HCT116 (cell line): ENCODE measurements around the gene CA10. TPM values are rescaled to one million over a fixed set of nuclear protein-coding genes. Genes with fewer than 3 reads are reported as not detected.

Experiments used
- ATAC-seq: fragments of 200-7000 bp; cut with Tn5 transposase; 2 replicates; pipeline ENCODE4 v1.9.1; 2020; ENCODE audit warnings: mild to moderate bottlenecking, moderate library complexity
- BruUV-seq: library from RNA; stranded (reverse); fragments of 400-500 nt; replicated peaks from 2 replicates; lab custom pipeline; 2021; lab: Mats Ljungman, UMichigan
- CTCF ChIA-PET: fragments of 300-600 bp; sonication (Branson Sonifier 250); formaldehyde crosslinking; loops from one replicate; lab custom pipeline; 2021; ENCODE audit warnings: antibody characterized with exemption; lab: Charles Lee
- POLR2A ChIA-PET: fragments of 300-600, 350-600 bp; sonication (Branson Sonifier 250); formaldehyde crosslinking; loops from one replicate; lab custom pipeline; 2021; ENCODE audit warnings: antibody characterized with exemption; lab: Charles Lee
- RAD21 ChIA-PET, 2 experiments: fragments of 300-600 bp; sonication (Branson Sonifier 250); formaldehyde crosslinking; loops; one replicate each; lab custom pipeline; 2023; ENCODE audit warnings: low total read pairs in 2 of 2; ENCODE audit not compliant: uncharacterized antibody in 2 of 2, unreplicated experiment in 2 of 2, low non-redundant PET in 1 of 2; lab: Charles Lee
- DNase-seq: peaks from one replicate; pipeline ENCODE4 v3.0.0-alpha.2; 2010; ENCODE audit warnings: low read depth, low spot score
- H2AFZ ChIP-seq: fragments of 200-600 bp; shearing (Covaris generic), sonication (generic); 2 replicates; pipeline ENCODE4 v1.6.1; 2017; ENCODE audit warnings: low read depth, mixed run types, mixed read lengths, antibody characterized with exemption, low read length; ENCODE audit not compliant: poor library complexity, severe bottlenecking
- H3K27ac ChIP-seq: 2 replicates; pipeline ENCODE4 v1.5.1; 2012; ENCODE audit warnings: low read depth, low read length
- H3K27me3 ChIP-seq: fragments of 200-600 bp; sonication (generic); 2 replicates; pipeline ENCODE4 v1.6.1; 2016; ENCODE audit warnings: mixed run types, low read length, mixed read lengths; ENCODE audit not compliant: insufficient read depth
- H3K36me3 ChIP-seq, 2 experiments: fragments of 200-500 bp in 1 of 2; fragments of 200-600 bp in 1 of 2; sonication (Bioruptor generic) in 1 of 2; sonication (generic) in 1 of 2; 2 replicates each; pipeline versions ENCODE4 v1.5.1 to v1.6.1; 2014 to 2016; ENCODE audit warnings: low read length in 2 of 2, inconsistent platforms in 1 of 2, mixed read lengths in 1 of 2, mixed run types in 1 of 2; ENCODE audit not compliant: insufficient read depth in 2 of 2, control insufficient read depth in 1 of 2
- H3K4me1 ChIP-seq, 2 experiments: fragments of 200-600 bp in 1 of 2; sonication (generic) in 1 of 2; 2 replicates each; pipeline versions ENCODE4 v1.5.1 to v1.6.1; 2012 to 2017; ENCODE audit warnings: low read length in 2 of 2, inconsistent platforms in 1 of 2, mild to moderate bottlenecking in 1 of 2, mixed read lengths in 1 of 2, mixed run types in 1 of 2, moderate library complexity in 1 of 2; ENCODE audit not compliant: insufficient read depth in 2 of 2, control insufficient read depth in 1 of 2
- H3K4me2 ChIP-seq: fragments of 200-600 bp; sonication (generic); 2 replicates; pipeline ENCODE4 v1.6.1; 2017; ENCODE audit warnings: mixed run types, low read length, mixed read lengths
- H3K4me3 ChIP-seq, 2 experiments: fragments of 200-600 bp in 1 of 2; sonication (generic) in 1 of 2; replicated peaks in 1 of 2; 2 replicates each; pipeline ENCODE4 v1.5.1; 2011 to 2016; ENCODE audit warnings: low read length in 2 of 2, control low read depth in 1 of 2, low read depth in 1 of 2, mild to moderate bottlenecking in 1 of 2, mixed read lengths in 1 of 2, mixed run types in 1 of 2
- H3K79me2 ChIP-seq: fragments of 200-600 bp; sonication (generic); 2 replicates; pipeline ENCODE4 v1.6.1; 2017; ENCODE audit warnings: mild to moderate bottlenecking, mixed run types, low read length, moderate library complexity, mixed read lengths; ENCODE audit not compliant: insufficient read depth
- H3K9ac ChIP-seq: fragments of 200-600 bp; sonication (generic); 2 replicates; pipeline ENCODE4 v1.6.1; 2016; ENCODE audit warnings: low read length, mixed read lengths
- H3K9me2 ChIP-seq: fragments of 200-600 bp; sonication (generic), shearing (Covaris generic); 2 replicates; pipeline ENCODE4 v1.6.1; 2017; ENCODE audit warnings: mixed run types, mild to moderate bottlenecking, moderate library complexity; ENCODE audit not compliant: insufficient read depth
- H3K9me3 ChIP-seq, 2 experiments: fragments of 200-500 bp in 1 of 2; fragments of 200-600 bp in 1 of 2; sonication (Bioruptor generic) in 1 of 2; sonication (generic) in 1 of 2; 2 replicates each; pipeline ENCODE4 v1.6.1; 2014 to 2017; ENCODE audit warnings: low read length in 2 of 2, mixed read lengths in 2 of 2, inconsistent platforms in 1 of 2, low read depth in 1 of 2, mild to moderate bottlenecking in 1 of 2, mixed run types in 1 of 2, moderate library complexity in 1 of 2; ENCODE audit not compliant: control insufficient read depth in 1 of 2, insufficient read depth in 1 of 2
- H4K20me1 ChIP-seq: fragments of 200-600 bp; sonication (generic), shearing (Covaris generic); 2 replicates; pipeline ENCODE4 v1.6.1; 2017; ENCODE audit warnings: mixed run types, mild to moderate bottlenecking, moderate library complexity; ENCODE audit not compliant: insufficient read depth
- ELF1 ChIP-seq: IDR thresholded peaks from 2 replicates; pipeline ENCODE4 v1.6.1; 2012; ENCODE audit warnings: low read depth, borderline replicate concordance
- POLR2A ChIP-seq: IDR thresholded peaks from 2 replicates; pipeline ENCODE4 v1.7.0; 2011; ENCODE audit warnings: borderline replicate concordance; ENCODE audit not compliant: insufficient read depth, insufficient read length; ENCODE audit errors: extremely low read depth
- RAD21 ChIP-seq: IDR thresholded peaks from 2 replicates; pipeline ENCODE4 v1.6.1; 2012; ENCODE audit warnings: low read depth, mild to moderate bottlenecking
- SRF ChIP-seq: IDR thresholded peaks from 2 replicates; pipeline ENCODE4 v1.6.1; 2012; ENCODE audit warnings: low read depth
- YY1 ChIP-seq: IDR thresholded peaks from 2 replicates; pipeline ENCODE4 v1.6.1; 2011; ENCODE audit warnings: low read length, low read depth, moderate library complexity, mild to moderate bottlenecking; ENCODE audit not compliant: insufficient replicate concordance; ENCODE audit errors: extremely low read depth
- ZFX ChIP-seq: fragments of 450-650 bp; IDR thresholded peaks from 2 replicates; pipeline ENCODE4 v1.6.1; 2017
- intact Hi-C: fragments of 100-400 bp; cut with micrococcal nuclease; formaldehyde crosslinking; loops from 2 replicates; pipeline ENCODE4 v1.10.0; 2022
- total RNA-seq: library from RNA; stranded (reverse); gene quantifications from one replicate; pipeline ENCODE4 v1.2.1, GENCODE V29; 2021; ENCODE audit not compliant: unreplicated experiment

CA10 gene
- total RNA-seq, 1 experiment from 2014 or later, result not detected

- no peak overlapping the region for H2AFZ ChIP-seq
- BruUV-seq, result no TSS peak
- CTCF ChIA-PET, result no interaction called here
- POLR2A ChIA-PET, result no interaction called here
- H3K9me3 ChIP-seq, result no peaks in the 10 kb centered on the region
- ATAC-seq, result no peak
- H3K79me2 ChIP-seq, result no peaks in the 10 kb centered on the region
- RAD21 ChIA-PET, result no interaction called here
- H3K27ac ChIP-seq, result no peak overlapping the region
- no peak overlapping the region for H3K9ac ChIP-seq
- H3K4me3 ChIP-seq, result no peak overlapping the region
- H3K36me3 ChIP-seq, result no peaks in the 10 kb centered on the region
- no peaks in the 10 kb centered on the region for H3K9me2 ChIP-seq
- no peak for TF ChIP-seq SRF
- no peak for TF ChIP-seq POLR2A
- TF ChIP-seq ELF1, result no peak
- no peak for TF ChIP-seq RAD21
- no peak for TF ChIP-seq YY1
- H3K4me2 ChIP-seq, result no peak overlapping the region
- H3K27me3 ChIP-seq, result peaks cover under 1% of the 10 kb centered on the region; the same call in 1 of the 2 replicates
- intact Hi-C loops, result no loop called here
- no peak for DNase-seq
- no peaks in the 10 kb centered on the region for H4K20me1 ChIP-seq
- no peaks in the 10 kb centered on the region for H3K4me1 ChIP-seq
Measured at GRCh38 chr17:51767287-51767686, 391.2 kb downstream of the CA10 start.

GRCh38 chr17:51765282-51766135 lies 393.0 kb downstream of the CA10 start:
- no peak for ATAC-seq
- CTCF ChIA-PET, result interaction anchor here (1.3 to 1.7 kb wide), 5 partner anchors 16 to 394 kb away, joined by 4 to 11 read pairs (median 6); no protein-coding TSS in a partner anchor
- DNase-seq, result no peak
- RAD21 ChIA-PET, result no interaction called here
- H3K79me2 ChIP-seq, result no peaks in the 10 kb centered on the region
- no peaks in the 10 kb centered on the region for H3K36me3 ChIP-seq
- POLR2A ChIA-PET, result no interaction called here
- no peaks in the 10 kb centered on the region for H3K9me2 ChIP-seq
- no peak overlapping the region for H3K9ac ChIP-seq
- no peak overlapping the region for H3K4me3 ChIP-seq
- intact Hi-C loops, result no loop called here
- no peaks in the 10 kb centered on the region for H3K4me1 ChIP-seq
- TF ChIP-seq ZFX, result no peak
- peaks cover 11% of the 10 kb centered on the region; the same call in 1 of the 2 replicates for H3K27me3 ChIP-seq
- BruUV-seq, result no TSS peak
- H2AFZ ChIP-seq, result no peak overlapping the region
- no peak overlapping the region for H3K4me2 ChIP-seq
- no peaks in the 10 kb centered on the region for H4K20me1 ChIP-seq
- no peak overlapping the region for H3K27ac ChIP-seq
- no peaks in the 10 kb centered on the region for H3K9me3 ChIP-seq
